Liver (tissue), 9 donors: ENCODE results near the gene KANSL2. TPM values are rescaled to one million over a fixed set of nuclear protein-coding genes. Genes with fewer than 3 reads are reported as not detected.

Source experiments
- DNase-seq: peaks from one replicate; pipeline ENCODE4 v3.0.0-alpha.2; 2017; ENCODE audit warnings: low spot score
- H3K27ac ChIP-seq, 2 donors: one replicate each; pipeline ENCODE4 v1.7.0; 2013; ENCODE audit warnings: inconsistent platforms in 2 of 2, low read length in 2 of 2, control low read depth in 1 of 2, low read depth in 1 of 2, mild to moderate bottlenecking in 1 of 2
- H3K27me3 ChIP-seq, 4 donors: one replicate each; pipeline versions ENCODE4 v1.6.1 to v1.7.0; 2013; ENCODE audit warnings: low read length in 3 of 4, inconsistent platforms in 1 of 4, mild to moderate bottlenecking in 1 of 4, moderate library complexity in 1 of 4; ENCODE audit not compliant: control insufficient read depth in 4 of 4, insufficient read depth in 4 of 4
- H3K36me3 ChIP-seq, 4 donors: one replicate each; pipeline versions ENCODE4 v1.6.1 to v1.7.0; 2013; ENCODE audit warnings: low read length in 3 of 4, mild to moderate bottlenecking in 3 of 4, low read depth in 1 of 4, moderate library complexity in 1 of 4; ENCODE audit not compliant: control insufficient read depth in 4 of 4, insufficient read depth in 3 of 4
- H3K4me1 ChIP-seq, 4 donors: one replicate each; pipeline versions ENCODE4 v1.6.1 to v1.7.0; 2013; ENCODE audit warnings: low read length in 3 of 4, mild to moderate bottlenecking in 3 of 4, moderate library complexity in 1 of 4; ENCODE audit not compliant: control insufficient read depth in 4 of 4, insufficient read depth in 4 of 4
- H3K4me3 ChIP-seq, 3 donors: one replicate each; pipeline versions ENCODE4 v1.6.1 to v1.7.0; 2013; ENCODE audit warnings: low read length in 3 of 3, control low read depth in 1 of 3, low read depth in 1 of 3, mild to moderate bottlenecking in 1 of 3
- H3K9ac ChIP-seq, 2 donors: one replicate each; pipeline ENCODE4 v1.7.0; 2013; ENCODE audit warnings: low read length in 2 of 2, mild to moderate bottlenecking in 2 of 2, moderate library complexity in 2 of 2, control low read depth in 1 of 2, low read depth in 1 of 2
- H3K9me3 ChIP-seq, 4 donors: one replicate each; pipeline versions ENCODE4 v1.6.1 to v1.7.0; 2013; ENCODE audit warnings: low read length in 3 of 4; ENCODE audit not compliant: control insufficient read depth in 4 of 4
- EGR1 ChIP-seq, 2 donors: IDR thresholded peaks; 2 replicates each; pipeline ENCODE4 v1.6.1; 2016 to 2018; ENCODE audit warnings: antibody characterized with exemption in 2 of 2, low read depth in 2 of 2
- FOXA1 ChIP-seq: IDR thresholded peaks from 2 replicates; pipeline ENCODE4 v1.6.1; 2016; ENCODE audit warnings: antibody characterized with exemption
- FOXA2 ChIP-seq: IDR thresholded peaks from 2 replicates; pipeline ENCODE4 v1.6.1; 2016; ENCODE audit warnings: antibody characterized with exemption
- GABPA ChIP-seq, 2 donors: IDR thresholded peaks in 1 of 2; conservative IDR thresholded peaks in 1 of 2; 2 replicates each; pipeline ENCODE4 v1.6.1; 2016; ENCODE audit warnings: antibody characterized with exemption in 2 of 2, mild to moderate bottlenecking in 1 of 2, moderate library complexity in 1 of 2
- HNF4A ChIP-seq, 2 donors: conservative IDR thresholded peaks; 2 replicates each; pipeline ENCODE4 v1.6.1; 2016; ENCODE audit warnings: antibody characterized with exemption in 2 of 2, mild to moderate bottlenecking in 2 of 2
- HNF4G ChIP-seq: IDR thresholded peaks from 2 replicates; pipeline ENCODE4 v1.6.1; 2016; ENCODE audit warnings: antibody characterized with exemption
- JUND ChIP-seq, 2 donors: IDR thresholded peaks; 2 replicates each; pipeline ENCODE4 v1.6.1; 2016; ENCODE audit warnings: antibody characterized with exemption in 2 of 2
- NR2F2 ChIP-seq: IDR thresholded peaks from 2 replicates; pipeline ENCODE4 v1.6.1; 2016; ENCODE audit warnings: antibody characterized with exemption
- SP1 ChIP-seq: IDR thresholded peaks from 2 replicates; pipeline ENCODE4 v1.6.1; 2018; ENCODE audit warnings: antibody characterized with exemption, mild to moderate bottlenecking
- TAF1 ChIP-seq: conservative IDR thresholded peaks from 2 replicates; pipeline ENCODE4 v1.6.1; 2016; ENCODE audit warnings: antibody characterized with exemption, mild to moderate bottlenecking
- YY1 ChIP-seq: IDR thresholded peaks from 2 replicates; pipeline ENCODE4 v1.6.1; 2016; ENCODE audit warnings: antibody characterized with exemption, mild to moderate bottlenecking
- WGBS: extraction: QIAGEN DNeasy Blood & Tissue Kit; methylation state at CpG from one replicate; pipeline ENCODE4 v1.1.7; 2013; 5-methylcytosine and 5-hydroxymethylcytosine counted together
- polyA plus RNA-seq, 2 donors: library from polyadenylated mRNA; stranded (reverse) in 1 of 2; unstranded in 1 of 2; fragments of 200-250 nt in 1 of 2; fragments of >200 nt in 1 of 2; fragmentation: Nextera tagmentation in 1 of 2; extraction: Ambion mirVana in 1 of 2; gene quantifications; one replicate each; pipeline versions ENCODE4 v1.2.1 to v1.2.3, GENCODE V29; 2013 to 2015
- total RNA-seq, 2 donors: library from RNA; depleted of rRNA; stranded (reverse); fragments of >200 nt; gene quantifications; one replicate each; pipeline ENCODE4 v1.2.3, GENCODE V29; 2014
- TF ChIP-seq, protein P1 (sequence below): fragments of 150-350 bp; IDR thresholded peaks from 2 replicates; pipeline ENCODE4 v1.5.1; 2017; ENCODE audit warnings: improper control_type of control experiment, low read depth, low read length; ENCODE audit not compliant: missing input control
- TF ChIP-seq, protein P2 (sequence below): IDR thresholded peaks from 2 replicates; pipeline ENCODE4 v1.6.1; 2016; ENCODE audit warnings: antibody characterized with exemption
- TF ChIP-seq, protein P3 (sequence below): IDR thresholded peaks from 2 replicates; pipeline ENCODE4 v1.6.1; 2016; ENCODE audit warnings: antibody characterized with exemption, mild to moderate bottlenecking
- donor health status: healthy.
- donor health status: healthy.
- donor health status: healthy.
- donor health status: healthy.
- donor health status: healthy.

The KANSL2 gene
- total and polyA plus RNA-seq, 4 donors, result 7.0 to 23.0 (median 14.8) TPM

DNA sequence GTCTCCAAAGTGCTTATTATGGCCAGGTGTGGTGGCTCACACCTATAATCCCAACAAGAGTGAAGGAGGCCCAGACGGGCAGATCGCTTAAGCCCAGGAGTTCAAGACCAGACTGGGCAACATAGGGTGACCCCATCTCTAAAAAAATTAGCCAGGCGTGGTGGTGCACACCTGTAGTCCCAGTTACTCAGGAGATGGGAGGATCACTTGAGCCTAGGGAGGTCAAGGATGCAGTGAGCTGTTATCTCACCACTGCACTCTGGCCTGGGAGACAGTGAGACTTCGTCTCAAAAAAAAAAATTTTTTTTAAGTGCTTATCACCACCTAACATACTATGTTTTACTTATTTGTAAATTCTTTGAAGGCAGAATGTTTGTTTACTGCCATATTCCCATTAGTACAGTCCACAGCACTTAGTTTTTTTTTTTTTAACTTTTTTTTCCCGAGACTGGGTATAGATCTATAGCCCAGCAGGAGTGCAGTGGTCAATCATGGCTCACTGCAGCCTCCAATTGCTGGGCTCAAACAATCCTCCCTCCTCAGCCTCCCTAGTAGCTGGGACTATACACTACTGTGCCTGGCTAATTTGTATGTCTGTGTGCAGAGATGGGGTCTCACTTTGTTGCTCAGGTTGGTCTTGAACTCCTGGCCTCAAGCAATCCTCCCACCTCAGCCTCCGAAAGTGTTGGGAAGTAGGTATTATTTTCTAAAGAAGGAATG, 4.7 kb upstream of the KANSL2 start (continued):
- TF ChIP-seq, protein P1, sequence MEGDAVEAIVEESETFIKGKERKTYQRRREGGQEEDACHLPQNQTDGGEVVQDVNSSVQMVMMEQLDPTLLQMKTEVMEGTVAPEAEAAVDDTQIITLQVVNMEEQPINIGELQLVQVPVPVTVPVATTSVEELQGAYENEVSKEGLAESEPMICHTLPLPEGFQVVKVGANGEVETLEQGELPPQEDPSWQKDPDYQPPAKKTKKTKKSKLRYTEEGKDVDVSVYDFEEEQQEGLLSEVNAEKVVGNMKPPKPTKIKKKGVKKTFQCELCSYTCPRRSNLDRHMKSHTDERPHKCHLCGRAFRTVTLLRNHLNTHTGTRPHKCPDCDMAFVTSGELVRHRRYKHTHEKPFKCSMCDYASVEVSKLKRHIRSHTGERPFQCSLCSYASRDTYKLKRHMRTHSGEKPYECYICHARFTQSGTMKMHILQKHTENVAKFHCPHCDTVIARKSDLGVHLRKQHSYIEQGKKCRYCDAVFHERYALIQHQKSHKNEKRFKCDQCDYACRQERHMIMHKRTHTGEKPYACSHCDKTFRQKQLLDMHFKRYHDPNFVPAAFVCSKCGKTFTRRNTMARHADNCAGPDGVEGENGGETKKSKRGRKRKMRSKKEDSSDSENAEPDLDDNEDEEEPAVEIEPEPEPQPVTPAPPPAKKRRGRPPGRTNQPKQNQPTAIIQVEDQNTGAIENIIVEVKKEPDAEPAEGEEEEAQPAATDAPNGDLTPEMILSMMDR, result no peak
- no peak for TF ChIP-seq GABPA (IDR thresholded peaks at IDR 0.05 in 1 of 2, conservative IDR thresholded peaks at IDR 0.05 in 1 of 2)
- TF ChIP-seq SP1, result no peak

DNA sequence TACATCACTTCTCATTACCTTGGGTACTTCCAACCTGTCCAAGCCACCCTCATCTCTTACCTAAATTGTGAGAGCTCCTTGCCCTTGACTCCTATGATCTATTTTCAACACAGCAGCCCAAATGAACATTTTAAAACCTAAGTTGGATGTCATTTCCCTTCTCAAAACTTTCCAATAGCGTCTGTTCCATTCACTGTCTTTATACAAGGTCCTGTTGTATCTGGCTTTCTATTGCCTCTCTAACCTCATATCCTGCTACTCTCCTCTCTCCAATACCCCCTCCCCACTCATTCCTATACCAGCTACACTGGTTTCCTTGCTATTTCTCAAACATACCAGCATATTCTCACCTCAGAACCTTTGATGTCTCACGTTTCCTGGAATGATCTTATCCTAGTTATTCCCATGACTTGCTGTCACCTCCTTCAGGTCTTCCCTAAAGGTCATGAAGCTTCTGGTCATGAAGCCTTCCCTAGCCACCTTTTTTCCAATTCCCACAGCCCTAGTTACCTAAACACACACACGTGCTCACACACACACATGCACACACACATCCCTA, 4.1 kb upstream of the KANSL2 start:
- no peak overlapping the region for H3K4me3 ChIP-seq
- no peaks in the 10 kb centered on the region for H3K27me3 ChIP-seq
- TF ChIP-seq JUND (IDR thresholded peaks at IDR 0.05) (no peak), EGR1 (IDR thresholded peaks at IDR 0.05; ENCODE audit: low read depth in 2 of 2) (no peak), HNF4A (conservative IDR thresholded peaks at IDR 0.05) (no peak), HNF4G (no peak), FOXA2 (no peak), NR2F2 (no peak), GABPA (IDR thresholded peaks at IDR 0.05 in 1 of 2, conservative IDR thresholded peaks at IDR 0.05 in 1 of 2) (no peak), TAF1 (no peak), YY1 (no peak), FOXA1 (no peak), SP1 (no peak)
- TF ChIP-seq, protein P1, result no peak
- TF ChIP-seq, protein P2, sequence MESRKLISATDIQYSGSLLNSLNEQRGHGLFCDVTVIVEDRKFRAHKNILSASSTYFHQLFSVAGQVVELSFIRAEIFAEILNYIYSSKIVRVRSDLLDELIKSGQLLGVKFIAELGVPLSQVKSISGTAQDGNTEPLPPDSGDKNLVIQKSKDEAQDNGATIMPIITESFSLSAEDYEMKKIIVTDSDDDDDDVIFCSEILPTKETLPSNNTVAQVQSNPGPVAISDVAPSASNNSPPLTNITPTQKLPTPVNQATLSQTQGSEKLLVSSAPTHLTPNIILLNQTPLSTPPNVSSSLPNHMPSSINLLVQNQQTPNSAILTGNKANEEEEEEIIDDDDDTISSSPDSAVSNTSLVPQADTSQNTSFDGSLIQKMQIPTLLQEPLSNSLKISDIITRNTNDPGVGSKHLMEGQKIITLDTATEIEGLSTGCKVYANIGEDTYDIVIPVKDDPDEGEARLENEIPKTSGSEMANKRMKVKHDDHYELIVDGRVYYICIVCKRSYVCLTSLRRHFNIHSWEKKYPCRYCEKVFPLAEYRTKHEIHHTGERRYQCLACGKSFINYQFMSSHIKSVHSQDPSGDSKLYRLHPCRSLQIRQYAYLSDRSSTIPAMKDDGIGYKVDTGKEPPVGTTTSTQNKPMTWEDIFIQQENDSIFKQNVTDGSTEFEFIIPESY, result no peak
- TF ChIP-seq, protein P3, sequence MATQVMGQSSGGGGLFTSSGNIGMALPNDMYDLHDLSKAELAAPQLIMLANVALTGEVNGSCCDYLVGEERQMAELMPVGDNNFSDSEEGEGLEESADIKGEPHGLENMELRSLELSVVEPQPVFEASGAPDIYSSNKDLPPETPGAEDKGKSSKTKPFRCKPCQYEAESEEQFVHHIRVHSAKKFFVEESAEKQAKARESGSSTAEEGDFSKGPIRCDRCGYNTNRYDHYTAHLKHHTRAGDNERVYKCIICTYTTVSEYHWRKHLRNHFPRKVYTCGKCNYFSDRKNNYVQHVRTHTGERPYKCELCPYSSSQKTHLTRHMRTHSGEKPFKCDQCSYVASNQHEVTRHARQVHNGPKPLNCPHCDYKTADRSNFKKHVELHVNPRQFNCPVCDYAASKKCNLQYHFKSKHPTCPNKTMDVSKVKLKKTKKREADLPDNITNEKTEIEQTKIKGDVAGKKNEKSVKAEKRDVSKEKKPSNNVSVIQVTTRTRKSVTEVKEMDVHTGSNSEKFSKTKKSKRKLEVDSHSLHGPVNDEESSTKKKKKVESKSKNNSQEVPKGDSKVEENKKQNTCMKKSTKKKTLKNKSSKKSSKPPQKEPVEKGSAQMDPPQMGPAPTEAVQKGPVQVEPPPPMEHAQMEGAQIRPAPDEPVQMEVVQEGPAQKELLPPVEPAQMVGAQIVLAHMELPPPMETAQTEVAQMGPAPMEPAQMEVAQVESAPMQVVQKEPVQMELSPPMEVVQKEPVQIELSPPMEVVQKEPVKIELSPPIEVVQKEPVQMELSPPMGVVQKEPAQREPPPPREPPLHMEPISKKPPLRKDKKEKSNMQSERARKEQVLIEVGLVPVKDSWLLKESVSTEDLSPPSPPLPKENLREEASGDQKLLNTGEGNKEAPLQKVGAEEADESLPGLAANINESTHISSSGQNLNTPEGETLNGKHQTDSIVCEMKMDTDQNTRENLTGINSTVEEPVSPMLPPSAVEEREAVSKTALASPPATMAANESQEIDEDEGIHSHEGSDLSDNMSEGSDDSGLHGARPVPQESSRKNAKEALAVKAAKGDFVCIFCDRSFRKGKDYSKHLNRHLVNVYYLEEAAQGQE, result no peak
- no peak overlapping the region for H3K9ac ChIP-seq
- peaks cover 0 to 7% (median 0%) of the 10 kb centered on the region in 4 donors for H3K4me1 ChIP-seq
- no peaks in the 10 kb centered on the region for H3K9me3 ChIP-seq
- WGBS, result 54% methylated on average over 3 of the region's 3 CpGs
- no peak overlapping the region for H3K27ac ChIP-seq
- H3K36me3 ChIP-seq, result peaks cover 3 to 12% (median 6%) of the 10 kb centered on the region in 4 donors
- DNase-seq, result no peak
